Astrocyte (in vitro differentiated cells and primary cell): ENCODE measurements around the gene CNIH3.

Source experiments
- EZH2 ChIP-seq: IDR thresholded peaks from 2 replicates; pipeline ENCODE4 v1.6.1; 2012; ENCODE audit warnings: mild to moderate bottlenecking, low read length, inconsistent platforms; ENCODE audit not compliant: insufficient read depth
- TF ChIP-seq, protein P1 (sequence below): IDR thresholded peaks from 2 replicates; pipeline ENCODE4 v1.5.1; 2011; ENCODE audit warnings: low read depth, mild to moderate bottlenecking, inconsistent platforms, low read length, moderate library complexity; ENCODE audit not compliant: insufficient read depth

DNA sequence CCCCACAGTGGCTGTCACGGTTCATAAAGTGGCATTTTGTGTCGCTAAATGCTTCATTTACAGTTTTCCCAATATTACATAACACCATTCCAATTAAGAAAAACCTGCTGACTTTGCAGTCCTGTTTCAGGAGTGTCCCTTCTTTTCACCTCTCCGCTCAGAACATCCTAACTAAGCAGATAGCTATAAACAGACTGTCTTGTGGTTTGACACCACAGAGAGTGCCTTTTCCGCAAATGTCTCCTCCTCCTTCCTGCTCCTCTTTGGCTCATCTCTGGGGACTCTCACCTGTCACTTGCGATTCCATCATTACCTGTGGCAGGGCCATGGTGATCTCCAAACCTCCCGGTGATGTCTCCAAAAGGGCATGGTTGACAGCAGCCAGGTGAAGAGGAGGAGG is 119.0 kb downstream of the CNIH3 start:
- TF ChIP-seq EZH2: no peak
- TF ChIP-seq, protein P1, sequence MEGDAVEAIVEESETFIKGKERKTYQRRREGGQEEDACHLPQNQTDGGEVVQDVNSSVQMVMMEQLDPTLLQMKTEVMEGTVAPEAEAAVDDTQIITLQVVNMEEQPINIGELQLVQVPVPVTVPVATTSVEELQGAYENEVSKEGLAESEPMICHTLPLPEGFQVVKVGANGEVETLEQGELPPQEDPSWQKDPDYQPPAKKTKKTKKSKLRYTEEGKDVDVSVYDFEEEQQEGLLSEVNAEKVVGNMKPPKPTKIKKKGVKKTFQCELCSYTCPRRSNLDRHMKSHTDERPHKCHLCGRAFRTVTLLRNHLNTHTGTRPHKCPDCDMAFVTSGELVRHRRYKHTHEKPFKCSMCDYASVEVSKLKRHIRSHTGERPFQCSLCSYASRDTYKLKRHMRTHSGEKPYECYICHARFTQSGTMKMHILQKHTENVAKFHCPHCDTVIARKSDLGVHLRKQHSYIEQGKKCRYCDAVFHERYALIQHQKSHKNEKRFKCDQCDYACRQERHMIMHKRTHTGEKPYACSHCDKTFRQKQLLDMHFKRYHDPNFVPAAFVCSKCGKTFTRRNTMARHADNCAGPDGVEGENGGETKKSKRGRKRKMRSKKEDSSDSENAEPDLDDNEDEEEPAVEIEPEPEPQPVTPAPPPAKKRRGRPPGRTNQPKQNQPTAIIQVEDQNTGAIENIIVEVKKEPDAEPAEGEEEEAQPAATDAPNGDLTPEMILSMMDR: no peak
